Cardiac muscle cell (in vitro differentiated cells and primary cell): ENCODE measurements around the gene EBF3. TPM values are rescaled to one million over a fixed set of nuclear protein-coding genes. Genes with fewer than 3 reads are reported as not detected.

Experiments used
- DNase-seq, 2 donors: peaks; one replicate each; pipeline versions ENCODE4 v3.0.0 to v3.0.0-alpha.2; 2010 to 2017; ENCODE audit warnings: low read depth in 1 of 2, low spot score in 1 of 2
- H3K27ac ChIP-seq: fragments of 200-600 bp; sonication (generic); 2 replicates; pipeline ENCODE4 v1.5.1; 2016
- H3K27me3 ChIP-seq: fragments of 200-600 bp; sonication (generic); 2 replicates; pipeline ENCODE4 v1.6.0; 2016; ENCODE audit warnings: control low read depth
- H3K36me3 ChIP-seq: fragments of 200-600 bp; sonication (generic); 2 replicates; pipeline ENCODE4 v1.5.1; 2016; ENCODE audit warnings: control low read depth
- H3K4me1 ChIP-seq: fragments of 200-600 bp; sonication (generic); 2 replicates; pipeline ENCODE4 v1.8.1; 2017; ENCODE audit warnings: low read depth, mild to moderate bottlenecking, mixed run types
- H3K4me3 ChIP-seq: fragments of 200-600 bp; sonication (generic); 2 replicates; pipeline ENCODE4 v1.5.1; 2016; ENCODE audit warnings: mild to moderate bottlenecking
- H3K9me3 ChIP-seq: fragments of 200-600 bp; sonication (generic); 2 replicates; pipeline ENCODE4 v1.5.1; 2017; ENCODE audit warnings: low read depth, mild to moderate bottlenecking, control low read depth
- polyA plus RNA-seq: library from polyadenylated mRNA; unstranded; fragments of >200 nt; fragmentation: Nextera tagmentation; extraction: Ambion mirVana; gene quantifications from 2 replicates; pipeline ENCODE4 v1.2.1, GENCODE V29; 2016
- total RNA-seq: library from RNA; depleted of rRNA; stranded (reverse); fragments of >200 nt; gene quantifications from 2 replicates; pipeline ENCODE4 v1.2.3, GENCODE V29; 2016
- TF ChIP-seq, protein P1 (sequence below): IDR thresholded peaks from 2 replicates; pipeline ENCODE4 v1.5.1; 2012; ENCODE audit warnings: low read depth, mild to moderate bottlenecking, low read length

Gene EBF3
- total and polyA plus RNA-seq, 2 experiments from 2014 or later, result 0.61 to 2.8 TPM

DNA sequence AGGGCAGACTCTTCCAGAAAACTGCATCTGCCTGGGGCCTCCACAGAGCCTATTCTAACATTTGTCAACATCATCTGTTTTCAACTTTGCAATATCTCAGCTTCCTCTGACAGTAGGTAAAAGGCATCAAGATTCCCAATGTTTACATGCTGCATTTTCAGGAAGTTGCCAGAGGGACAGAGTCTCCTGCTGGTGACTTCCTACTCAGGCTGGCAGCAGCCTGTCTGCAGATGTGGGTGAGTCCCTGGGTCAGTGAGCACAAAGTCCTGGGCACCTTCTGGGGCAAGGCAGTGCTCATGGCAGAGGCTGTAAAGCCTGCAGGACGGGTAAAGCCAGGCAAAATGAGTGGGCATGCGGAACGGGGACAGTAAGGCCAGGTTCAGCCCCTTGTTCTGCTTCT, 69.4 kb downstream of the EBF3 start:
- no peaks in the 10 kb centered on the region for H3K4me1 ChIP-seq
- H3K9me3 ChIP-seq, result no peaks in the 10 kb centered on the region
- H3K27ac ChIP-seq, result no peak overlapping the region
- H3K36me3 ChIP-seq, result no peaks in the 10 kb centered on the region
- DNase-seq, result no peak
- peaks cover 20% of the 10 kb centered on the region for H3K27me3 ChIP-seq
- TF ChIP-seq, protein P1, sequence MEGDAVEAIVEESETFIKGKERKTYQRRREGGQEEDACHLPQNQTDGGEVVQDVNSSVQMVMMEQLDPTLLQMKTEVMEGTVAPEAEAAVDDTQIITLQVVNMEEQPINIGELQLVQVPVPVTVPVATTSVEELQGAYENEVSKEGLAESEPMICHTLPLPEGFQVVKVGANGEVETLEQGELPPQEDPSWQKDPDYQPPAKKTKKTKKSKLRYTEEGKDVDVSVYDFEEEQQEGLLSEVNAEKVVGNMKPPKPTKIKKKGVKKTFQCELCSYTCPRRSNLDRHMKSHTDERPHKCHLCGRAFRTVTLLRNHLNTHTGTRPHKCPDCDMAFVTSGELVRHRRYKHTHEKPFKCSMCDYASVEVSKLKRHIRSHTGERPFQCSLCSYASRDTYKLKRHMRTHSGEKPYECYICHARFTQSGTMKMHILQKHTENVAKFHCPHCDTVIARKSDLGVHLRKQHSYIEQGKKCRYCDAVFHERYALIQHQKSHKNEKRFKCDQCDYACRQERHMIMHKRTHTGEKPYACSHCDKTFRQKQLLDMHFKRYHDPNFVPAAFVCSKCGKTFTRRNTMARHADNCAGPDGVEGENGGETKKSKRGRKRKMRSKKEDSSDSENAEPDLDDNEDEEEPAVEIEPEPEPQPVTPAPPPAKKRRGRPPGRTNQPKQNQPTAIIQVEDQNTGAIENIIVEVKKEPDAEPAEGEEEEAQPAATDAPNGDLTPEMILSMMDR, result no peak
- no peak overlapping the region for H3K4me3 ChIP-seq

DNA sequence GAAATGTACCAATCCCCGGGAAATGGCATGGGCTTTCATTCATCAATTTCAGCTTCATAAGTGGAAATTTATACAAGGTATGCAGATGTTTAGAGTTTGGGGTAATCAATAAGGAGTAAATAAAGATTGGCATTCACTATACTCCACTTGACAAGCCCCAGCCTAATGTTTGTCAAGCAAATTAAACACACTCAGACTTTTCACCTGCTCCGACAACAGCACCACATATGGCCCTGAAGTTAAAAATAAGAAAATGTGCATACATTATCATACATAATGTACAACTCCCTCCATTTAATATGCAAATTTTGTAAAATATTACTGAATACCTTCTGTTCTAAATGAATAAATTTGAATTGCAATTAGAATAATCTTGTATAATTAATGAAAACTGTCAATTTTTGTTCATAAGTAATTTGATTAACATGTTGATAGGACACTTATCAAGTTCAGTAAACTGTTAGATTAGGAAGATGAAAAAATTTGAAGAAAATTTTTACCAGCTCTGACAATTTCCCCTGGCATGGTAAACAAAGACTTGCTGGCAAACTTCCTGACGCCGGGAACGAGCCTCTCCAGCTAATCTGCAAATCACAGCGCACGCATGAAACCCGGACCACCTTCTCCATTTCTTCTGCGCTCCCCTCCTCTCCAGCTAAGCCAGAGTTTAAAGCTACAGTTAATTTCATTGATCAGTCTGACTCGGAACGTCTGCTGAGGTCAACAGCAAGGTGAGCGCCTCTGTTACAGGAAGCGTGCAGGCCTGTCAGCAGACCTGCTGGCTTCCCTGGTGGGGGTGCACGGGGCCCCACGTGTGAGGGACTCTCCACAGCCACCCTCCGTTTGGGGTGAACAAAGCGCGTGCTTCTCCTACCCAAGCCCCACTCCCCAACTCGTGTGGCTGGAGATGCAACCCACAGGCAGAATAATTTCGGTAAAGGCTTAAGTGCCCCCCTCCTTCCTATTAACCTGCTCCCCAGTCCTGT, 70.7 kb downstream of the EBF3 start:
- H3K9me3 ChIP-seq, result no peaks in the 10 kb centered on the region
- no peak overlapping the region for H3K4me3 ChIP-seq
- no peaks in the 10 kb centered on the region for H3K36me3 ChIP-seq
- H3K27me3 ChIP-seq, result peaks cover 12% of the 10 kb centered on the region
- no peaks in the 10 kb centered on the region for H3K4me1 ChIP-seq
- TF ChIP-seq, protein P1, result no peak
- H3K27ac ChIP-seq, result no peak overlapping the region
- no peak for DNase-seq

DNA sequence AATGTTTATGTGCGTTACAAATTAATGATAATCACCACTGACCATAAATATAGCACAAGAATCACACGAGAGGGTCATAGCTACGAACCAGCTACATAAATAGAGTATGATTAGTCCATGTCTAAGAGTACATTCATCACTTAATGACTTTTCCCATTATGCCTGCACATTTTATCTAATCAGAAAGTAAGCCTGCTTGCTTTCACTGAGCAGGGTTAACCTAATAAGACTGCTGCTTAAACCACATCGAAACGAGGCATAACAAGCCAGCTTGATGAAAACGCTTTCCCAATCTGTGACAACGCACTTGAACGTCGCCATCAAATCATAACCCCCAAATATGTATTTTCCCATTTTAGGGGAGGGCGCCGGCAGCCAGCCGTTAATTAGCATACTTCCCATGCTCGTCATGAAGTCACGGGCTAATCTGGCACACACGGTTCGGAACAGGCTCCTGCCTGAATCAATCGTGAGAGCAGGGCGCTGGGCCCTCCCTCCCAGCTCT, 71.5 kb downstream of the EBF3 start:
- Histone ChIP-seq H3K4me1 (no peaks in the 10 kb centered on the region), H3K27ac (no peak overlapping the region), H3K36me3 (no peaks in the 10 kb centered on the region), H3K9me3 (no peaks in the 10 kb centered on the region), H3K4me3 (no peak overlapping the region), H3K27me3 (peaks cover 4% of the 10 kb centered on the region)
- peak in 1 of 2 donors; percentile 60 for DNase-seq
- TF ChIP-seq, protein P1, result no peak

DNA sequence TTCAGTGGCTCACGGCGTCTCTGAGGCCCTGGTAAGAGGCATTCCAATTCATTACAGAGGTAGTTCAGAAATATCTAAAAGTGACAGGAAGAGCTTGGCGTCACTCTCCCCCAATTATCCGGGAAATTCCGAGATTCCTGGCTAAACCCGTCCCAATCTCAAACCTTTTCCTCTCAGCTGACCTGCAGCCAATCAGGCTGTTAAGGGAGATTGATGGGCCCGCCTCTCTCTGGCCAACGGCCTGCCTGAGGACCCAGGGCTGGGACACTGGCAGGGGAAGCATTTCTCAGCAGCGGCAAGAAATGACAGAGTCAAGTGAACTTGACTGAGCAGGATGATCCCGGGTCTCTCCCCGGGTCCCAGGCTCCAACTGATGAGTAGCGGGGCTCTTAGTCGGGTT, 72.3 kb downstream of the EBF3 start:
- TF ChIP-seq, protein P1, result no peak
- no peak overlapping the region for H3K27ac ChIP-seq

DNA sequence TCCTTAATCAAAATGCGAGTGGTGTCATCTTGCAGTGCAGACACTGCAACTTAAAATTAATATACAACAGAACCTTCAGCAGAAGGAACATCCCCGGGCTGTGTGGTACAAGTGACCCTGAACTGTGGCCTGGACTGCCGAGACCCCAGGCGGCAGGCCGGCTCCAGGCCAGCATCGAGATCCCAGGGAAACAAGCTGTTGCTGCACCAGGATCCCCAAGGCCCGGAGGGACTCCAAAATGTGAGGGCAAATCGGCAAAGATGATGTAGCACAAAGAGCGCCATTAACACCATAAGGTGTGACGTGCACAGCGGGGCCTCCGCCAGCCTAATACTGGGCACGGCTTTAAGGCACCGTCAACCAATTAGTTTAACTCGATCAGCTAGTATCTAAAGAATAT, 73.9 kb downstream of the EBF3 start:
- H3K4me1 ChIP-seq, result peaks cover 8% of the 10 kb centered on the region
- TF ChIP-seq, protein P1, result no peak
- DNase-seq, result no peak
- H3K27me3 ChIP-seq, result no peaks in the 10 kb centered on the region
- no peaks in the 10 kb centered on the region for H3K9me3 ChIP-seq
- no peak overlapping the region for H3K4me3 ChIP-seq
- H3K36me3 ChIP-seq, result no peaks in the 10 kb centered on the region
- no peak overlapping the region for H3K27ac ChIP-seq

More for the DNA sequence above, 72.3 kb downstream of the EBF3 start:
- Histone ChIP-seq H3K36me3 (no peaks in the 10 kb centered on the region), H3K4me3 (no peak overlapping the region), H3K27me3 (no peaks in the 10 kb centered on the region), H3K9me3 (no peaks in the 10 kb centered on the region), H3K4me1 (no peaks in the 10 kb centered on the region)
- DNase-seq, result peak in 1 of 2 donors; percentile 30
